ENCODE measurements around the gene ACTL6B.

- TF ChIP-seq RAD21 (IDR thresholded peaks at IDR 0.05; ENCODE audit: low read depth) (no peak), MAX (IDR thresholded peaks at IDR 0.05) (no peak), YY1 (IDR thresholded peaks at IDR 0.05; ENCODE audit: low read depth) (no peak), NFIC (IDR thresholded peaks at IDR 0.05) (no peak), EP300 (IDR thresholded peaks at IDR 0.05; ENCODE audit: borderline replicate concordance) (no peak), CREB1 (IDR thresholded peaks at IDR 0.05; ENCODE audit: low read depth) (no peak), CEBPB (IDR thresholded peaks at IDR 0.05) (no peak), USF1 (IDR thresholded peaks at IDR 0.05) (no peak), REST (IDR thresholded peaks at IDR 0.05; ENCODE audit: low read depth) (no peak), TAF1 (IDR thresholded peaks at IDR 0.05; ENCODE audit: low read depth) (no peak), FOXM1 (IDR thresholded peaks at IDR 0.05; ENCODE audit: borderline replicate concordance, low read depth) (no peak)
Observed at GRCh38 chr7:100649826-100650565, 6.3 kb downstream of the ACTL6B start.

All from Ishikawa (cell line).